Stimulated activated CD8-positive, alpha-beta memory T cell treated with anti-CD3 and anti-CD28 coated beads, Interleukin-12 subunit alpha, Interleukin-12 subunit beta, amount 100 ng/mL, for 4 hours (primary cell): ENCODE measurements around the gene NFKB1.
"Not testable (repeated sequence)": the region's sequence is repeated elsewhere in the genome, so short reads cannot be mapped to it uniquely, and the experiment has no call there.

ENCODE experiments used
- DNase-seq: peaks from one replicate; pipeline ENCODE4 v3.0.0-alpha.2; 2020; ENCODE audit warnings: low read depth

Gene NFKB1

GRCh38 chr4:102598762-102599374, 97.7 kb downstream of the NFKB1 start:
- no peak for DNase-seq

- DNase-seq, result no peak
Observed at GRCh38 chr4:102599455-102599854, 98.3 kb downstream of the NFKB1 start.

GRCh38 chr4:102599886-102600285, 98.7 kb downstream of the NFKB1 start:
- DNase-seq, result no peak

- DNase-seq, result no peak
Observed at GRCh38 chr4:102600689-102601088, 99.5 kb downstream of the NFKB1 start.

- DNase-seq, result no peak
Observed at GRCh38 chr4:102601586-102602227, 100.5 kb downstream of the NFKB1 start.

- no peak for DNase-seq
Observed at GRCh38 chr4:102604222-102604940, 103.2 kb downstream of the NFKB1 start.

GRCh38 chr4:102606261-102606660, 105.1 kb downstream of the NFKB1 start:
- DNase-seq, result no peak

GRCh38 chr4:102606846-102607450, 105.8 kb downstream of the NFKB1 start:
- DNase-seq, result no peak

- no peak for DNase-seq
Observed at GRCh38 chr4:102608190-102608589, 107.0 kb downstream of the NFKB1 start.

- DNase-seq, result no peak
Observed at GRCh38 chr4:102610007-102610406, 108.8 kb downstream of the NFKB1 start.

- no peak for DNase-seq
Observed at GRCh38 chr4:102610476-102610875, 109.3 kb downstream of the NFKB1 start.

GRCh38 chr4:102612210-102612609, 111.1 kb downstream of the NFKB1 start:
- DNase-seq, result no peak

- DNase-seq, result no peak
Observed at GRCh38 chr4:102612824-102613366, 111.7 kb downstream of the NFKB1 start.

- no peak for DNase-seq
Observed at GRCh38 chr4:102614801-102615200, 113.6 kb downstream of the NFKB1 start.

GRCh38 chr4:102616636-102617035, 115.5 kb downstream of the NFKB1 start:
- DNase-seq, result no peak

- DNase-seq, result not testable (repeated sequence)
Observed at GRCh38 chr4:102619021-102619420, 117.9 kb downstream of the NFKB1 start.

GRCh38 chr4:102619776-102620631, 118.8 kb downstream of the NFKB1 start:
- not testable (repeated sequence) for DNase-seq

GRCh38 chr4:102620697-102621497, 119.7 kb downstream of the NFKB1 start:
- no peak for DNase-seq

- DNase-seq, result no peak
Observed at GRCh38 chr4:102623622-102624021, 122.5 kb downstream of the NFKB1 start.

GRCh38 chr4:102624505-102624904, 123.3 kb downstream of the NFKB1 start:
- no peak for DNase-seq
